ENCODE data around the gene ATP7B.

Gene ATP7B

GRCh38 chr13:51894239-51894638 is 117.0 kb downstream of the ATP7B start:
- H3K79me2 ChIP-seq (ENCODE audit: insufficient read depth, low read length), result no peaks in the 10 kb centered on the region
- no peak overlapping the region for H2AFZ ChIP-seq (ENCODE audit: low read depth, low read length)
- no peak overlapping the region for H3K27ac ChIP-seq (ENCODE audit: low read length)
- no peaks in the 10 kb centered on the region for H3K36me3 ChIP-seq (ENCODE audit: insufficient read depth, low read length)
- ATAC-seq (ENCODE audit: insufficient read depth, low read depth) (no peak), DNase-seq (no peak)
- peaks cover 9% of the 10 kb centered on the region for H3K27me3 ChIP-seq (ENCODE audit: insufficient read depth, low read length, poor library complexity)
- H3K9me3 ChIP-seq (ENCODE audit: insufficient read depth, low read length, severe bottlenecking), result no peaks in the 10 kb centered on the region
- no peak overlapping the region for H3K4me2 ChIP-seq (ENCODE audit: insufficient read depth, low read length)
- H3K4me3 ChIP-seq (ENCODE audit: low read depth in 1 of 2, low read length in 2 of 2), result no peak overlapping the region
- H4K20me1 ChIP-seq (ENCODE audit: insufficient read depth, low read length), result no peaks in the 10 kb centered on the region
- TF ChIP-seq CTCF (IDR thresholded peaks at IDR 0.05; ENCODE audit: borderline replicate concordance, extremely low read depth, low read length, poor library complexity, severe bottlenecking), result no peak
- no peak for TF ChIP-seq EZH2 (IDR thresholded peaks at IDR 0.05; ENCODE audit: borderline replicate concordance, low read depth, low read length, severe bottlenecking)
- H3K9ac ChIP-seq (ENCODE audit: low read depth, low read length), result no peak overlapping the region
- H3K4me1 ChIP-seq (ENCODE audit: insufficient read depth, low read length), result no peaks in the 10 kb centered on the region

- Histone ChIP-seq H3K9ac (ENCODE audit: low read depth, low read length) (no peak overlapping the region), H3K36me3 (ENCODE audit: insufficient read depth, low read length) (no peaks in the 10 kb centered on the region), H3K27ac (ENCODE audit: low read length) (no peak overlapping the region), H3K4me1 (ENCODE audit: insufficient read depth, low read length) (no peaks in the 10 kb centered on the region), H3K9me3 (ENCODE audit: insufficient read depth, low read length, severe bottlenecking) (no peaks in the 10 kb centered on the region), H3K4me2 (ENCODE audit: insufficient read depth, low read length) (no peak overlapping the region), H2AFZ (ENCODE audit: low read depth, low read length) (no peak overlapping the region), H3K4me3 (ENCODE audit: low read depth in 1 of 2, low read length in 2 of 2) (no peak overlapping the region), H3K27me3 (ENCODE audit: insufficient read depth, low read length, poor library complexity) (peaks cover 6% of the 10 kb centered on the region), H3K79me2 (ENCODE audit: insufficient read depth, low read length) (no peaks in the 10 kb centered on the region), H4K20me1 (ENCODE audit: insufficient read depth, low read length) (no peaks in the 10 kb centered on the region)
- TF ChIP-seq CTCF (IDR thresholded peaks at IDR 0.05; ENCODE audit: borderline replicate concordance, extremely low read depth, low read length, poor library complexity, severe bottlenecking), result no peak
- no peak for TF ChIP-seq EZH2 (IDR thresholded peaks at IDR 0.05; ENCODE audit: borderline replicate concordance, low read depth, low read length, severe bottlenecking)
- ATAC-seq (ENCODE audit: insufficient read depth, low read depth), result no peak
- no peak for DNase-seq
Observed at GRCh38 chr13:51892657-51893056, 118.6 kb downstream of the ATP7B start.

GRCh38 chr13:51887468-51887867 is 123.8 kb downstream of the ATP7B start:
- Histone ChIP-seq H3K4me3 (ENCODE audit: low read depth in 1 of 2, low read length in 2 of 2) (no peak overlapping the region), H3K9me3 (ENCODE audit: insufficient read depth, low read length, severe bottlenecking) (peaks cover 8% of the 10 kb centered on the region), H3K4me2 (ENCODE audit: insufficient read depth, low read length) (no peak overlapping the region), H3K9ac (ENCODE audit: low read depth, low read length) (no peak overlapping the region), H3K27ac (ENCODE audit: low read length) (no peak overlapping the region), H3K79me2 (ENCODE audit: insufficient read depth, low read length) (no peaks in the 10 kb centered on the region), H3K36me3 (ENCODE audit: insufficient read depth, low read length) (no peaks in the 10 kb centered on the region), H3K4me1 (ENCODE audit: insufficient read depth, low read length) (no peaks in the 10 kb centered on the region), H3K27me3 (ENCODE audit: insufficient read depth, low read length, poor library complexity) (peaks cover 3% of the 10 kb centered on the region), H4K20me1 (ENCODE audit: insufficient read depth, low read length) (no peaks in the 10 kb centered on the region), H2AFZ (ENCODE audit: low read depth, low read length) (no peak overlapping the region)
- ATAC-seq (ENCODE audit: insufficient read depth, low read depth) (no peak), DNase-seq (no peak)
- TF ChIP-seq CTCF (IDR thresholded peaks at IDR 0.05; ENCODE audit: borderline replicate concordance, extremely low read depth, low read length, poor library complexity, severe bottlenecking) (no peak), EZH2 (IDR thresholded peaks at IDR 0.05; ENCODE audit: borderline replicate concordance, low read depth, low read length, severe bottlenecking) (no peak)

GRCh38 chr13:51885651-51886050 is 125.6 kb downstream of the ATP7B start:
- H3K27me3 ChIP-seq (ENCODE audit: insufficient read depth, low read length, poor library complexity), result peaks cover 3% of the 10 kb centered on the region
- H4K20me1 ChIP-seq (ENCODE audit: insufficient read depth, low read length), result no peaks in the 10 kb centered on the region
- H3K9ac ChIP-seq (ENCODE audit: low read depth, low read length), result no peak overlapping the region
- no peak overlapping the region for H3K4me2 ChIP-seq (ENCODE audit: insufficient read depth, low read length)
- ATAC-seq (ENCODE audit: insufficient read depth, low read depth), result no peak
- H3K4me3 ChIP-seq (ENCODE audit: low read depth in 1 of 2, low read length in 2 of 2), result no peak overlapping the region
- DNase-seq, result no peak
- no peak overlapping the region for H2AFZ ChIP-seq (ENCODE audit: low read depth, low read length)
- TF ChIP-seq EZH2 (IDR thresholded peaks at IDR 0.05; ENCODE audit: borderline replicate concordance, low read depth, low read length, severe bottlenecking) (no peak), CTCF (IDR thresholded peaks at IDR 0.05; ENCODE audit: borderline replicate concordance, extremely low read depth, low read length, poor library complexity, severe bottlenecking) (no peak)
- peaks cover 8% of the 10 kb centered on the region for H3K9me3 ChIP-seq (ENCODE audit: insufficient read depth, low read length, severe bottlenecking)
- no peaks in the 10 kb centered on the region for H3K79me2 ChIP-seq (ENCODE audit: insufficient read depth, low read length)
- no peaks in the 10 kb centered on the region for H3K4me1 ChIP-seq (ENCODE audit: insufficient read depth, low read length)
- no peak overlapping the region for H3K27ac ChIP-seq (ENCODE audit: low read length)
- H3K36me3 ChIP-seq (ENCODE audit: insufficient read depth, low read length), result no peaks in the 10 kb centered on the region

All from DND-41 (cell line).